ENCODE results near the gene KRT33B.

KRT33B gene

GRCh38 chr17:41369713-41370112, at the start of gene KRT33B:
Gene KRT33B, minus strand, starts transcription at chr17:41369813. Its CDS starts 63 bp downstream, at chr17:41369750.
- H3K27me3 Mint-ChIP-seq (ENCODE audit: low read depth): no peaks in the 10 kb centered on the region
- no peaks in the 10 kb centered on the region for H3K36me3 Mint-ChIP-seq (ENCODE audit: low read depth)
- no peak within 1 kb of the TSS for H3K4me3 Mint-ChIP-seq
- no peak for DNase-seq (ENCODE audit: low spot score)
- H3K27ac Mint-ChIP-seq: no peak within 1 kb of the TSS
- no peaks in the 10 kb centered on the region for H3K9me3 Mint-ChIP-seq
- H3K4me1 Mint-ChIP-seq (ENCODE audit: low read depth): no peaks in the 10 kb centered on the region

- no peaks in the 10 kb centered on the region for H3K9me3 Mint-ChIP-seq
- no peak overlapping the region for H3K4me3 Mint-ChIP-seq
- peaks cover 3% of the 10 kb centered on the region for H3K27me3 Mint-ChIP-seq (ENCODE audit: low read depth)
- DNase-seq (ENCODE audit: low spot score): no peak
- no peak overlapping the region for H3K27ac Mint-ChIP-seq
- no peaks in the 10 kb centered on the region for H3K36me3 Mint-ChIP-seq (ENCODE audit: low read depth)
- peaks cover 4% of the 10 kb centered on the region for H3K4me1 Mint-ChIP-seq (ENCODE audit: low read depth)
Measured at GRCh38 chr17:41418116-41418860, 48.7 kb upstream of the KRT33B start.

GRCh38 chr17:41417576-41418015, 48.0 kb upstream of the KRT33B start:
- Mint-ChIP-seq H3K36me3 (ENCODE audit: low read depth) (no peaks in the 10 kb centered on the region), H3K27ac (no peak overlapping the region)

GRCh38 chr17:41417127-41417526, 47.5 kb upstream of the KRT33B start:
- H3K27me3 Mint-ChIP-seq (ENCODE audit: low read depth): peaks cover 5% of the 10 kb centered on the region
- H3K27ac Mint-ChIP-seq: no peak overlapping the region
- H3K36me3 Mint-ChIP-seq (ENCODE audit: low read depth): no peaks in the 10 kb centered on the region
- H3K9me3 Mint-ChIP-seq: no peaks in the 10 kb centered on the region
- DNase-seq (ENCODE audit: low spot score): no peak
- H3K4me1 Mint-ChIP-seq (ENCODE audit: low read depth): peaks cover 4% of the 10 kb centered on the region
- no peak overlapping the region for H3K4me3 Mint-ChIP-seq

More at GRCh38 chr17:41417576-41418015, 48.0 kb upstream of the KRT33B start:
- no peaks in the 10 kb centered on the region for H3K9me3 Mint-ChIP-seq
- H3K27me3 Mint-ChIP-seq (ENCODE audit: low read depth): peaks cover 3% of the 10 kb centered on the region
- H3K4me1 Mint-ChIP-seq (ENCODE audit: low read depth): peaks cover 4% of the 10 kb centered on the region
- no peak for DNase-seq (ENCODE audit: low spot score)
- H3K4me3 Mint-ChIP-seq: no peak overlapping the region

- Mint-ChIP-seq H3K36me3 (ENCODE audit: low read depth) (no peaks in the 10 kb centered on the region), H3K4me3 (no peak overlapping the region), H3K27me3 (ENCODE audit: low read depth) (peaks cover 5% of the 10 kb centered on the region), H3K9me3 (no peaks in the 10 kb centered on the region), H3K27ac (no peak overlapping the region), H3K4me1 (ENCODE audit: low read depth) (peaks cover 4% of the 10 kb centered on the region)
- no peak for DNase-seq (ENCODE audit: low spot score)
Measured at GRCh38 chr17:41416479-41416878, 46.9 kb upstream of the KRT33B start.

- H3K9me3 Mint-ChIP-seq: no peaks in the 10 kb centered on the region
- no peak overlapping the region for H3K4me3 Mint-ChIP-seq
- peaks cover 5% of the 10 kb centered on the region for H3K27me3 Mint-ChIP-seq (ENCODE audit: low read depth)
- H3K27ac Mint-ChIP-seq: no peak overlapping the region
- no peaks in the 10 kb centered on the region for H3K36me3 Mint-ChIP-seq (ENCODE audit: low read depth)
- no peak for DNase-seq (ENCODE audit: low spot score)
- peaks cover 4% of the 10 kb centered on the region for H3K4me1 Mint-ChIP-seq (ENCODE audit: low read depth)
Measured at GRCh38 chr17:41415833-41416335, 46.3 kb upstream of the KRT33B start.

GRCh38 chr17:41415411-41415810, 45.8 kb upstream of the KRT33B start:
- H3K36me3 Mint-ChIP-seq (ENCODE audit: low read depth): no peaks in the 10 kb centered on the region
- H3K27me3 Mint-ChIP-seq (ENCODE audit: low read depth): peaks cover 5% of the 10 kb centered on the region
- DNase-seq (ENCODE audit: low spot score): no peak
- H3K4me3 Mint-ChIP-seq: no peak overlapping the region
- H3K4me1 Mint-ChIP-seq (ENCODE audit: low read depth): peaks cover 4% of the 10 kb centered on the region
- H3K27ac Mint-ChIP-seq: no peak overlapping the region
- H3K9me3 Mint-ChIP-seq: no peaks in the 10 kb centered on the region

GRCh38 chr17:41413982-41414381, 44.4 kb upstream of the KRT33B start:
- H3K27me3 Mint-ChIP-seq (ENCODE audit: low read depth): peaks cover 5% of the 10 kb centered on the region
- no peaks in the 10 kb centered on the region for H3K36me3 Mint-ChIP-seq (ENCODE audit: low read depth)
- H3K9me3 Mint-ChIP-seq: no peaks in the 10 kb centered on the region
- H3K4me3 Mint-ChIP-seq: no peak overlapping the region
- DNase-seq (ENCODE audit: low spot score): no peak
- H3K4me1 Mint-ChIP-seq (ENCODE audit: low read depth): peaks cover 6% of the 10 kb centered on the region
- H3K27ac Mint-ChIP-seq: no peak overlapping the region

- Mint-ChIP-seq H3K4me1 (ENCODE audit: low read depth) (peaks cover 7% of the 10 kb centered on the region), H3K4me3 (no peak overlapping the region), H3K27ac (no peak overlapping the region), H3K27me3 (ENCODE audit: low read depth) (peaks cover 5% of the 10 kb centered on the region), H3K9me3 (no peaks in the 10 kb centered on the region), H3K36me3 (ENCODE audit: low read depth) (no peaks in the 10 kb centered on the region)
- DNase-seq (ENCODE audit: low spot score): no peak
Measured at GRCh38 chr17:41413353-41413957, 43.8 kb upstream of the KRT33B start.

- no peak overlapping the region for H3K4me3 Mint-ChIP-seq
- H3K27me3 Mint-ChIP-seq (ENCODE audit: low read depth): peaks cover 5% of the 10 kb centered on the region
- no peak for DNase-seq (ENCODE audit: low spot score)
- no peaks in the 10 kb centered on the region for H3K36me3 Mint-ChIP-seq (ENCODE audit: low read depth)
- peaks cover 3% of the 10 kb centered on the region for H3K4me1 Mint-ChIP-seq (ENCODE audit: low read depth)
- no peak overlapping the region for H3K27ac Mint-ChIP-seq
- no peaks in the 10 kb centered on the region for H3K9me3 Mint-ChIP-seq
Measured at GRCh38 chr17:41411072-41411840, 41.6 kb upstream of the KRT33B start.

- no peaks in the 10 kb centered on the region for H3K36me3 Mint-ChIP-seq (ENCODE audit: low read depth)
- no peak overlapping the region for H3K27ac Mint-ChIP-seq
- no peak for DNase-seq (ENCODE audit: low spot score)
- H3K4me3 Mint-ChIP-seq: no peak overlapping the region
- H3K27me3 Mint-ChIP-seq (ENCODE audit: low read depth): no peaks in the 10 kb centered on the region
- H3K4me1 Mint-ChIP-seq (ENCODE audit: low read depth): peaks cover 20% of the 10 kb centered on the region
- H3K9me3 Mint-ChIP-seq: no peaks in the 10 kb centered on the region
Measured at GRCh38 chr17:41407226-41407625, 37.6 kb upstream of the KRT33B start.

- DNase-seq (ENCODE audit: low spot score): no peak
- Mint-ChIP-seq H3K27ac (no peak overlapping the region), H3K9me3 (no peaks in the 10 kb centered on the region), H3K27me3 (ENCODE audit: low read depth) (no peaks in the 10 kb centered on the region), H3K36me3 (ENCODE audit: low read depth) (no peaks in the 10 kb centered on the region), H3K4me1 (ENCODE audit: low read depth) (peaks cover 20% of the 10 kb centered on the region), H3K4me3 (no peak overlapping the region)
Measured at GRCh38 chr17:41406205-41406604, 36.6 kb upstream of the KRT33B start.

GRCh38 chr17:41404024-41404671, 34.5 kb upstream of the KRT33B start:
- Mint-ChIP-seq H3K27ac (peak overlapping the region; percentile 22), H3K36me3 (ENCODE audit: low read depth) (no peaks in the 10 kb centered on the region), H3K9me3 (no peaks in the 10 kb centered on the region), H3K4me3 (peak overlapping the region; percentile 17), H3K27me3 (ENCODE audit: low read depth) (peaks cover 4% of the 10 kb centered on the region), H3K4me1 (ENCODE audit: low read depth) (peaks cover 20% of the 10 kb centered on the region)
- peak; percentile 66 for DNase-seq (ENCODE audit: low spot score)
